ENCODE measurements around the gene IL3.
A peak's percentile ranks its signal among the peaks of the same experiment; 100 is the strongest.

The IL3 gene

GRCh38 chr5:132056610-132057497, 3.6 kb upstream of the IL3 start:
- peak; percentile 0 for DNase-seq (ENCODE audit: low spot score)

GRCh38 chr5:132057498-132058255, 2.8 kb upstream of the IL3 start:
- DNase-seq (ENCODE audit: low spot score), result no peak

DNA sequence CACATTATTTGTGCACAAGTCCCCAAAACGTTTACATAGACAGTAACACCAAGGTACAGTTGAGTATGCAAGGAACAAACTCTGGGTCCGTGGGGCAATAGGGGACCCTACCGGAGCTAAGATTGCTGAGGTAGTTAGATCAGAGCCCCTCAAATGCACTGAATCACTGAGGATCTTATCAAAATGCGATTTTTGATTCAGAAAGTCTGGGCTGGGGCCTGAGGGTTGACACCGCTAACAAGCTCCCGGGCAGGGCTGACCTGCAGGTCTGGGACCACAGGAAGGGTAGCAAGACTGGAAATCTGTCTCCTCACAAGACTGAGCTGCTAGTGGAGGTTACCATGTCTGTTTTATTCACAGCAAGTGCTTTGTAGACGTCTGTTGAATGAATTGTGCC, 1.8 kb upstream of the IL3 start:
- DNase-seq (ENCODE audit: low spot score), result no peak

DNA sequence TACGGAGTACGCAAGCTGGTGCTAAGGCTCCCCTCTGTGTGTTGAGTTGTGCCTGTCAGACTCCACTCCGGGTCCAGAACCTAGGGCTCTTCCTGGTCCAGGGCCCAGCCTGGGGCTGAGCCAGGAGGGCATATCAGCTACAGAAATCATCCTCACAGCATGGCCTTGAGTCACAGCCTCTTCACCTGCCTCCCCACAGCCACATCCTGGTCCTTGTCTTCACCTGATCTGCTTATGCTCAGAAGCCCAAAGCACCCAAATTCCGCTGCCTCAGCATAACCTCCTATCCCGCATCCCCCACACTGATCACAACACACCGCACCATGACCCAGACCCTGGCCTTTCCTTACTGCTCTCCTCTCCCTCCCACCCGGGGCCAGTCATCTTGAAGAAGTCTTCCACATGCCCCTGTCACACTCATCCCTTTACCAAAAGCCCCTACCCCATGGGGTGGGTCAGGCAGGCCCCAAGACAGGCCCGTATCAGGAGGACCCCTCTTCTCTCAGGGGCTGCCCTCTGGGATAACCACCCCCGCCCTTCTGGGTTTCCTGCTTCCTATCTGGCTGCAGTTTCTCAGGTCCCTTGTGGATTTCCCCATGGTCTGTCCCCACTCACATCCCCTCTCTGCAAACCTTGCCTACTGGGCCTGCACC, 1.3 kb upstream of the IL3 start:
- DNase-seq (ENCODE audit: low spot score), result no peak

DNA sequence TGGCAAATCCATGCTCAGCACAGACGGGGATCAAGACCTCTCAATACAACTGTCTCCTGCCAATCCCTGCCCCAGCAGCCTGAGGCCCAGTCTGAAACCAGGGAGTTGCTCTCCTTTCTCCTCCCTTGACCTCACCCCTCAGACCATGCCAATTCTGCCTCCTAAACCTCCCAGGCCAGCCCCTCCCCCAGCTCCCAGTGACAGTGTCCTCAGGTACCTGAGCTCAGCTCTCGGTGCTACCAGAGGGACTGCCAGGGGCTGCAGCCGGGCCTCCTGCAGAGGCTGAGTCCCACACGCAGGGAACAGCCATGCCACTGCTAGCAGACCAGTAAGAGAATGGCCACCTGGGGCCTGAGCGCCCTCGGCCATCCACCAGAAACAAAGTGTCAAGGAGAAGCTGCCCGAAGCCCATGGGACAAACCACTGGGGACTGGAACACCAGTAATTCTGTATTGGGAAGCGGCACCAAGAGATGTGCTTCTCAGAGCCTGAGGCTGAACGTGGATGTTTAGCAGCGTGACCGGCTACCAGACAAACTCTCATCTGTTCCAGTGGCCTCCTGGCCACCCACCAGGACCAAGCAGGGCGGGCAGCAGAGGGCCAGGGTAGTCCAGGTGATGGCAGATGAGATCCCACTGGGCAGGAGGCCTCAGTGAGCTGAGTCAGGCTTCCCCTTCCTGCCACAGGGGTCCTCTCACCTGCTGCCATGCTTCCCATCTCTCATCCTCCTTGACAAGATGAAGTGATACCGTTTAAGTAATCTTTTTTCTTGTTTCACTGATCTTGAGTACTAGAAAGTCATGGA, 557 bp upstream of the IL3 start:
- no peak for DNase-seq (ENCODE audit: low spot score)

GRCh38 chr5:132063090-132063911, 2.8 kb downstream of the IL3 start:
- DNase-seq (ENCODE audit: low spot score), result peak; percentile 79

DNA sequence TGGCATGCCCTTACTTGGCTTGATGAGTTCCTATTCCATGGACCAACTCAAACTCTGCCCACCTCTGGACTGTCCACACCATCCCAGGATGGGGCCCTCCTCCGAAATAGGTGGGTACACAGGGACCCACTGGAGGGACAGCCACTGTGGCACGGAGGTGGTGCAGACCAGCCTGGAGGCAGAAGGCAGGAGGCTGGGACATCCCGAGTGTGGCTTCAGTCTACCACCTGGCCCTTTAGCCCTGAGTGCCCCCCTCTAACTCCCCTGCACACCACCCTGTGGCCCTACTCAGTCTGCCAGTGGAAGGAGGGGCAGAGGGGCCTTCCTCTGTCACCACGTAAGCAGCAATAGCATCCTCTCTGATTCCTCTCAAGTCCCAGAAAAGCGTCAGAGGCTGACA, 3.7 kb downstream of the IL3 start:
- DNase-seq (ENCODE audit: low spot score), result no peak

- peak; percentile 83 for DNase-seq (ENCODE audit: low spot score)
These were observed 4.4 kb downstream of the IL3 start for GRCh38 chr5:132064738-132065331.

GRCh38 chr5:132065351-132065937, 5.0 kb downstream of the IL3 start:
- peak; percentile 70 for DNase-seq (ENCODE audit: low spot score)

DNA sequence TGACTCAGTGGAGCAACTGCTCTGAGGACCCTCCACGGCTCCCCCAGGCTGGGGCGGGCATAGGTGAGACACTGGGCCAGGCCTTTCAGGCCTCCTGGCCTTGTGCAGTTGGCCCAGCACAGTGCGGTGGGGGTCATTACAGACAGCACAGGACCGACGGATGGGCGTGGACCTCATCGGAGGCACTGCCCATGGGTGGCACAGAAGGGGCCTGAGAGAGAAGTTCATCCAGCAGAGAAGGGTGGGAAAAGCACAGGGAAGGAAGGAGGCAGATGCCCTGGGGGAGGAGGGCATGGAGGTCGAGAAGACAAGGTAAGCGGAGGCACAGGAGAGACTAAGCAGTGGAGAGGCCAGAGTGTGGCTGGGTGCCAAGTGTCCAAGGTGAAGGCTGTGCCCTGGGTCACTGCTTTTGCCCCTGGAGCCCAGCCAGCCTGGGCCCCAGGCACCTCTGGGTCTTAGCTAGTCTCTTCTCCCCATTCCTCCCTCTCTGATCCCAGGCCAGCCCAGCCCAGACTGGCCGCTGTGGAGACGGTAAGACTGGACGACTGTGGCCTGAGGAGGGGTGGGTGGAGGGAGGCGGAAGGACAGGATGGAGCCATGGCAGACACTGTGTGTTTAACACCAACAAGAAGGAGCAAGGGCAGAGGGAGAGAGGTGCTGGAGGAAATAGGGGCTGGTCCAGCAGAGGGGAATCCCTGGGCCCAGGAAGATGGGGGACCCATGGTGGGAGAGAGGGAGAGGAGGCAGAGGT, 5.7 kb downstream of the IL3 start:
- DNase-seq (ENCODE audit: low spot score), result no peak

- DNase-seq (ENCODE audit: low spot score), result no peak
These were observed 6.4 kb downstream of the IL3 start for GRCh38 chr5:132066871-132067270.

- no peak for DNase-seq (ENCODE audit: low spot score)
These were observed 7.0 kb downstream of the IL3 start for GRCh38 chr5:132067451-132067850.

DNA sequence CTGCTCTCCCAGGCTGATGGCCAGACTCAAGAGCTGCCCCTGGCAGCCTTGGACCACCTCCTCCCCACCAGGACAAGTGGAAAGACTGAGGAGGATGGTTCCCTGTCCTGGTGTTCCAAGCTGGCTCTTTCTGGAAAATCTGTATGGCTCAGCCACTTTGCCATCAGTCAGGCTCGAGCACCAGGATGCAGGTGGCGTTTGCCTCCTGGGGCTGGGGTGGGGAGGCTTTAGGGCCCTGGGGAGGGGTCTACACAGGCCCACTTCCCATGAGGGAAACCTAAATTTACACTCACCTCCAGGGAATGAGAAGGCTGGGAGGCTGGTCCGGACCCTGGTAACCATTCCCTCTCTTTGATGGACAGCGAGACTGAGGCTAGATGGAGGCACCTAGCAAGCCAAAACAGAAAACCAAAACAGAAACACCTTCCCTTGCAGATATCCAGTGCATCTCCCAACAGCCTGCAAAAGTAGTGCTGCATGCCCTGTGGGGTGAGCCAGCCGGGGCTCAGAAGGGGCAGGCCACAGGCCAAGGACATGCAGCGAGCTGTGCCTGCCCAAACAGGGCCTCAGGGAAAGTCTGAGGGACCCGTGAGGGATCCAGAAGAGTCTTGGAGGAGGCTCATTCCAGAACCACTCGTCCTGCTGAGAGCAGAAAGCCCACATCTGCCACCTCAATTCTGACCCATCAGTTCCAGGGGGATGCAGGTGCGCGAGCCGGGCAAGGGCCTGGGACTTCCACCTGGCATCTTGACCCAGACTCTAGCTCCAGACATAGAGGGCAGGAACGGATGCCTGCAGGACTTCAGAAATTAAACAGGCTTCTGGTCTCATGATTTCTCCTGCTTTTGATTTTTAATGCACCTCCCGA, 7.7 kb downstream of the IL3 start:
- DNase-seq (ENCODE audit: low spot score), result no peak

GRCh38 chr5:132069561-132069960, 9.1 kb downstream of the IL3 start:
- DNase-seq (ENCODE audit: low spot score), result no peak

- no peak for DNase-seq (ENCODE audit: low spot score)
These were observed 9.5 kb downstream of the IL3 start for GRCh38 chr5:132069994-132070393.

DNA sequence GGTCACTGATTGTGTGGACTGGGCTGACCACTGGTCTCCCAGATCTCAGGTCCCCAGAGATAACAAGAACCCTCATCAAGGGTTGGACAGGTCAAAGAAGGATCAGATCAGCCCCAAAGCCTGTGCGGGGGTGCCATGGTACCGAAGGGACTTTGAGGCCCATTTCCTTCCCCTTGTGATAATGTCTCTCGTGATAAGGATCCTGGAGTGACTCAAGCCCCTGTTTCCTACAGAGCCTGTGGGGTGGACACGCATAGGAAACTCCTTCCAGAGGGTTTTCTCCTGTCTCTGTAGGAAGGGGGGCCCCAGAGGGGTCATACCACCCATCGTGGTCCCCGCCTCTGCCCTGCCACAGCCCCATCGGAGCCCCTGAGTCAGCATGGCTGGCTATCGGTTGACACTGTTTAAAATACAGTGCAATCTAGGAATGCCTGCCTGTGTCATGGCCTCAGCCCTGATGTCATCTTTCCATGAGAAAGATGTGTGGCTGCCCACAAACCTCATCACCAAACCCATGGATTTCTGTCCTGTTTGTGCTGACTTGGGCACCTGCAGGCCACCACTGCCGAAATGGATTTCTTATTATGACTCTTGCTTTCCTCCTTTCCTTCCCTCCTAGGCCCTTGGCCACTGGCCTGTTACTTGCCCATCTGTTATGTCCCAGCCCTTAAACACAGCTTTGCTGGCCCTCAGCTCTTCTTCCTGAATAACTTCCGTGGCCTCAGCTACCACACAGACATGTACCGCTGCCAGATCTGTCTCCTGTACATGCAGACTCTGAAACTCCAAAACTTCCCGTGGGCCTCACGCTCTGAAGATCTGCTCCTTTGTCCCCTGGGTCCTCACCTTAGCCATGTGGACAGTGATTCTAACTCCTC, 10.2 kb downstream of the IL3 start:
- no peak for DNase-seq (ENCODE audit: low spot score)

GRCh38 chr5:132071338-132071707, 10.9 kb downstream of the IL3 start:
- no peak for DNase-seq (ENCODE audit: low spot score)

GRCh38 chr5:132072070-132072469, 11.6 kb downstream of the IL3 start:
- DNase-seq (ENCODE audit: low spot score), result no peak

All from HuH-7 (cell line).